ENCODE results near the gene CRAT. TPM values are rescaled to one million over a fixed set of nuclear protein-coding genes. Genes with fewer than 3 reads are reported as not detected.
A peak's percentile ranks its signal among the peaks of the same experiment; 100 is the strongest.
"Not testable (repeated sequence)": the region's sequence is repeated elsewhere in the genome, so short reads cannot be mapped to it uniquely, and the experiment has no call there.

The CRAT gene
- total and polyA plus RNA-seq, 8 donors: 30.3 to 131 (median 61.7) TPM

- 95 to 96% methylated on average over 1 of the region's 1 CpG for WGBS, 2 donors
- ATAC-seq (no peak), DNase-seq (no peak), FAIRE-seq (no peak)
- no peak overlapping the region for H3K4me3 ChIP-seq
- no peak for TF ChIP-seq CTCF (IDR thresholded peaks at IDR 0.05)
- H3K9me3 ChIP-seq: no peaks in the 10 kb centered on the region
- H3K27ac ChIP-seq: no peak overlapping the region
- H3K4me1 ChIP-seq: no peaks in the 10 kb centered on the region
- H3K27me3 ChIP-seq: no peaks in the 10 kb centered on the region
- intact Hi-C loops (cut with DNase I): loop anchor here in 1 of 3 donors (10.0 kb wide), 1 partner anchor 673 kb away; no protein-coding TSS in a partner anchor
- peaks cover 0 to 29% (median 9%) of the 10 kb centered on the region in 3 donors for H3K36me3 ChIP-seq
Observed at GRCh38 chr9:129122133-129122532, 11.5 kb upstream of the CRAT start.

GRCh38 chr9:129121483-129121882 is 10.9 kb upstream of the CRAT start:
- no peak for DNase-seq
- no peaks in the 10 kb centered on the region for H3K27me3 ChIP-seq
- H3K4me3 ChIP-seq: no peak overlapping the region
- H3K4me1 ChIP-seq: no peaks in the 10 kb centered on the region
- 43 to 52% methylated on average over 3 of the region's 3 CpGs for WGBS, 2 donors
- no peak overlapping the region for H3K27ac ChIP-seq
- H3K36me3 ChIP-seq: peaks cover 0 to 29% (median 9%) of the 10 kb centered on the region in 3 donors
- no peak for TF ChIP-seq CTCF (IDR thresholded peaks at IDR 0.05)
- intact Hi-C loops (cut with DNase I): loop anchor here in 1 of 3 donors (10.0 kb wide), 1 partner anchor 673 kb away; no protein-coding TSS in a partner anchor
- FAIRE-seq: no peak
- no peak for ATAC-seq
- no peaks in the 10 kb centered on the region for H3K9me3 ChIP-seq

GRCh38 chr9:129118799-129119198 is 8.2 kb upstream of the CRAT start:
- intact Hi-C loops (cut with DNase I): no loop called here
- DNase-seq: no peak
- H3K4me1 ChIP-seq: peaks cover 0 to 20% (median 19%) of the 10 kb centered on the region in 3 donors
- no peaks in the 10 kb centered on the region for H3K27me3 ChIP-seq
- no peaks in the 10 kb centered on the region for H3K9me3 ChIP-seq
- TF ChIP-seq CTCF (IDR thresholded peaks at IDR 0.05): no peak
- no peak overlapping the region for H3K27ac ChIP-seq
- no peak overlapping the region for H3K4me3 ChIP-seq
- ATAC-seq: no peak
- no peak for FAIRE-seq
- 76 to 78% methylated on average over 4 of the region's 4 CpGs for WGBS, 2 donors
- peaks cover 0 to 17% (median 9%) of the 10 kb centered on the region in 3 donors for H3K36me3 ChIP-seq

GRCh38 chr9:129113645-129114304 is 3.2 kb upstream of the CRAT start:
- no peak for TF ChIP-seq CTCF (IDR thresholded peaks at IDR 0.05)
- WGBS, 2 donors: 92 to 93% methylated on average over 17 of the region's 17 CpGs
- H3K9me3 ChIP-seq: no peaks in the 10 kb centered on the region
- peak overlapping the region in 3 of 4 donors; percentile 13 to 71 (median 18) for H3K27ac ChIP-seq
- FAIRE-seq (no peak), ATAC-seq (no peak), DNase-seq (no peak)
- intact Hi-C loops (cut with DNase I): no loop called here
- H3K27me3 ChIP-seq: no peaks in the 10 kb centered on the region
- no peak overlapping the region for H3K4me3 ChIP-seq
- no peaks in the 10 kb centered on the region for H3K36me3 ChIP-seq
- peaks cover 0 to 35% (median 25%) of the 10 kb centered on the region in 3 donors for H3K4me1 ChIP-seq

GRCh38 chr9:129112526-129112925 is 1.9 kb upstream of the CRAT start:
- 91 to 93% methylated on average over 17 of the region's 17 CpGs for WGBS, 2 donors
- Histone ChIP-seq H3K4me1 (peaks cover 0 to 41% (median 34%) of the 10 kb centered on the region in 3 donors), H3K4me3 (peak overlapping the region in 2 of 4 donors; percentile 67 to 93)
- H3K36me3 ChIP-seq; intact Hi-C loops (cut with DNase I); H3K27ac ChIP-seq; H3K9me3 ChIP-seq; DNase-seq; ATAC-seq; FAIRE-seq; H3K27me3 ChIP-seq: not testable (repeated sequence)

All from pancreas (tissue), 10 donors.